ENCODE results near the gene MBOAT1.

The MBOAT1 gene

GRCh38 chr6:20211941-20212391, 303 bp downstream of the MBOAT1 start:
- Histone ChIP-seq H3K27me3 (ENCODE audit: control insufficient read depth in 1 of 2, insufficient read depth in 1 of 2, low read length in 2 of 2) (no peaks in the 10 kb centered on the region), H3K9ac (ENCODE audit: low read length) (peak overlapping the region; percentile 84), H3K18ac (ENCODE audit: low read depth in 1 of 2, low read length in 2 of 2) (peak overlapping the region; percentile 79 to 83), H4K8ac (ENCODE audit: low read length) (peak overlapping the region; percentile 59), H3K79me1 (replicated peaks; ENCODE audit: low read length, poor library complexity, severe bottlenecking) (peaks cover 4% of the 10 kb centered on the region), H3K9me3 (ENCODE audit: control insufficient read depth, low read length) (no peaks in the 10 kb centered on the region), H2BK5ac (ENCODE audit: low read depth, low read length, poor library complexity, severe bottlenecking) (no peak overlapping the region), H2AK5ac (ENCODE audit: low read length, severe bottlenecking) (no peak overlapping the region), H2BK12ac (ENCODE audit: low read length in 2 of 2) (peak overlapping the region; percentile 18 to 21), H3K14ac (ENCODE audit: low read length in 2 of 2) (peak overlapping the region in 1 of 2 experiments; percentile 95), H2BK120ac (ENCODE audit: low read depth, low read length) (no peak overlapping the region), H3K23ac (ENCODE audit: low read length in 2 of 2) (peak overlapping the region in 1 of 2 experiments; percentile 66), H3K4me3 (ENCODE audit: insufficient read depth in 1 of 2, low read depth in 1 of 2, low read length in 2 of 2) (peak overlapping the region; percentile 73 to 91), H2AFZ (ENCODE audit: low read depth, low read length) (peak overlapping the region; percentile 74), H3K4ac (ENCODE audit: low read depth in 1 of 2, low read length in 2 of 2) (peak overlapping the region; percentile 15 to 32), H4K91ac (ENCODE audit: low read length) (peak overlapping the region; percentile 47), H2BK15ac (ENCODE audit: low read depth, poor library complexity, severe bottlenecking) (peak overlapping the region; percentile 44), H3K4me2 (ENCODE audit: low read length, poor library complexity, severe bottlenecking) (peak overlapping the region; percentile 73), H3K27ac (ENCODE audit: low read length, poor library complexity, severe bottlenecking) (no peak overlapping the region), H3K36me3 (ENCODE audit: control insufficient read depth in 1 of 2, insufficient read depth in 2 of 2, low read depth in 1 of 2, low read length in 2 of 2) (no peaks in the 10 kb centered on the region), H3K4me1 (ENCODE audit: control insufficient read depth, insufficient read depth, low read depth, low read length) (peaks cover 7% of the 10 kb centered on the region)
- peak; percentile 72 for DNase-seq
- 2% methylated on average over 31 of the region's 37 CpGs for WGBS

- Histone ChIP-seq H4K8ac (ENCODE audit: low read length) (no peak overlapping the region), H3K23ac (ENCODE audit: low read length in 2 of 2) (no peak overlapping the region), H3K4ac (ENCODE audit: low read depth in 1 of 2, low read length in 2 of 2) (peak overlapping the region in 1 of 2 experiments; percentile 32), H3K18ac (ENCODE audit: low read depth in 1 of 2, low read length in 2 of 2) (peak overlapping the region in 1 of 2 experiments; percentile 79), H3K4me3 (ENCODE audit: insufficient read depth in 1 of 2, low read depth in 1 of 2, low read length in 2 of 2) (peak overlapping the region in 1 of 2 experiments; percentile 91), H2AK5ac (ENCODE audit: low read length, severe bottlenecking) (no peak overlapping the region), H2BK15ac (ENCODE audit: low read depth, poor library complexity, severe bottlenecking) (no peak overlapping the region), H3K4me1 (ENCODE audit: control insufficient read depth, insufficient read depth, low read depth, low read length) (peaks cover 5% of the 10 kb centered on the region), H3K4me2 (ENCODE audit: low read length, poor library complexity, severe bottlenecking) (peak overlapping the region; percentile 73), H3K9ac (ENCODE audit: low read length) (peak overlapping the region; percentile 84), H3K14ac (ENCODE audit: low read length in 2 of 2) (no peak overlapping the region), H4K91ac (ENCODE audit: low read length) (no peak overlapping the region), H3K79me1 (replicated peaks; ENCODE audit: low read length, poor library complexity, severe bottlenecking) (peaks cover 8% of the 10 kb centered on the region), H2BK5ac (ENCODE audit: low read depth, low read length, poor library complexity, severe bottlenecking) (no peak overlapping the region), H3K27me3 (ENCODE audit: control insufficient read depth in 1 of 2, insufficient read depth in 1 of 2, low read length in 2 of 2) (no peaks in the 10 kb centered on the region), H2AFZ (ENCODE audit: low read depth, low read length) (peak overlapping the region; percentile 74), H2BK120ac (ENCODE audit: low read depth, low read length) (no peak overlapping the region), H3K27ac (ENCODE audit: low read length, poor library complexity, severe bottlenecking) (no peak overlapping the region), H3K9me3 (ENCODE audit: control insufficient read depth, low read length) (no peaks in the 10 kb centered on the region), H2BK12ac (ENCODE audit: low read length in 2 of 2) (no peak overlapping the region), H3K36me3 (ENCODE audit: control insufficient read depth in 1 of 2, insufficient read depth in 2 of 2, low read depth in 1 of 2, low read length in 2 of 2) (no peaks in the 10 kb centered on the region)
- no peak for DNase-seq
- WGBS: 9% methylated on average over 16 of the region's 17 CpGs
These were observed 980 bp downstream of the MBOAT1 start for GRCh38 chr6:20211037-20211940.

GRCh38 chr6:20210158-20210557, 2.1 kb downstream of the MBOAT1 start:
- H2BK5ac ChIP-seq (ENCODE audit: low read depth, low read length, poor library complexity, severe bottlenecking): no peak overlapping the region
- no peak overlapping the region for H3K9ac ChIP-seq (ENCODE audit: low read length)
- no peaks in the 10 kb centered on the region for H3K27me3 ChIP-seq (ENCODE audit: control insufficient read depth in 1 of 2, insufficient read depth in 1 of 2, low read length in 2 of 2)

GRCh38 chr6:20208687-20209378, 3.4 kb downstream of the MBOAT1 start:
- no peak for DNase-seq
- Histone ChIP-seq H3K4ac (ENCODE audit: low read depth in 1 of 2, low read length in 2 of 2) (no peak overlapping the region), H3K79me1 (replicated peaks; ENCODE audit: low read length, poor library complexity, severe bottlenecking) (peaks cover 11% of the 10 kb centered on the region), H4K8ac (ENCODE audit: low read length) (no peak overlapping the region), H3K4me2 (ENCODE audit: low read length, poor library complexity, severe bottlenecking) (no peak overlapping the region), H3K14ac (ENCODE audit: low read length in 2 of 2) (no peak overlapping the region), H4K91ac (ENCODE audit: low read length) (no peak overlapping the region), H2BK15ac (ENCODE audit: low read depth, poor library complexity, severe bottlenecking) (no peak overlapping the region), H3K9ac (ENCODE audit: low read length) (no peak overlapping the region), H3K27me3 (ENCODE audit: control insufficient read depth in 1 of 2, insufficient read depth in 1 of 2, low read length in 2 of 2) (no peaks in the 10 kb centered on the region), H2BK120ac (ENCODE audit: low read depth, low read length) (no peak overlapping the region), H2AFZ (ENCODE audit: low read depth, low read length) (no peak overlapping the region), H3K23ac (ENCODE audit: low read length in 2 of 2) (no peak overlapping the region), H3K36me3 (ENCODE audit: control insufficient read depth in 1 of 2, insufficient read depth in 2 of 2, low read depth in 1 of 2, low read length in 2 of 2) (no peaks in the 10 kb centered on the region), H3K4me1 (ENCODE audit: control insufficient read depth, insufficient read depth, low read depth, low read length) (peaks cover 8% of the 10 kb centered on the region), H3K4me3 (ENCODE audit: insufficient read depth in 1 of 2, low read depth in 1 of 2, low read length in 2 of 2) (no peak overlapping the region), H3K9me3 (ENCODE audit: control insufficient read depth, low read length) (no peaks in the 10 kb centered on the region), H2AK5ac (ENCODE audit: low read length, severe bottlenecking) (no peak overlapping the region), H2BK12ac (ENCODE audit: low read length in 2 of 2) (no peak overlapping the region), H3K18ac (ENCODE audit: low read depth in 1 of 2, low read length in 2 of 2) (no peak overlapping the region), H2BK5ac (ENCODE audit: low read depth, low read length, poor library complexity, severe bottlenecking) (no peak overlapping the region), H3K27ac (ENCODE audit: low read length, poor library complexity, severe bottlenecking) (no peak overlapping the region)
- 84% methylated on average over 1 of the region's 2 CpGs for WGBS

More at GRCh38 chr6:20210158-20210557, 2.1 kb downstream of the MBOAT1 start:
- Histone ChIP-seq H4K91ac (ENCODE audit: low read length) (no peak overlapping the region), H2BK15ac (ENCODE audit: low read depth, poor library complexity, severe bottlenecking) (no peak overlapping the region), H3K4me1 (ENCODE audit: control insufficient read depth, insufficient read depth, low read depth, low read length) (peaks cover 7% of the 10 kb centered on the region), H2AFZ (ENCODE audit: low read depth, low read length) (no peak overlapping the region), H4K8ac (ENCODE audit: low read length) (no peak overlapping the region), H3K4me2 (ENCODE audit: low read length, poor library complexity, severe bottlenecking) (no peak overlapping the region), H3K4ac (ENCODE audit: low read depth in 1 of 2, low read length in 2 of 2) (no peak overlapping the region), H3K23ac (ENCODE audit: low read length in 2 of 2) (no peak overlapping the region), H2BK12ac (ENCODE audit: low read length in 2 of 2) (no peak overlapping the region), H3K79me1 (replicated peaks; ENCODE audit: low read length, poor library complexity, severe bottlenecking) (peaks cover 8% of the 10 kb centered on the region), H3K14ac (ENCODE audit: low read length in 2 of 2) (no peak overlapping the region), H3K4me3 (ENCODE audit: insufficient read depth in 1 of 2, low read depth in 1 of 2, low read length in 2 of 2) (no peak overlapping the region), H2BK120ac (ENCODE audit: low read depth, low read length) (no peak overlapping the region), H3K18ac (ENCODE audit: low read depth in 1 of 2, low read length in 2 of 2) (no peak overlapping the region), H3K36me3 (ENCODE audit: control insufficient read depth in 1 of 2, insufficient read depth in 2 of 2, low read depth in 1 of 2, low read length in 2 of 2) (no peaks in the 10 kb centered on the region), H3K27ac (ENCODE audit: low read length, poor library complexity, severe bottlenecking) (no peak overlapping the region), H3K9me3 (ENCODE audit: control insufficient read depth, low read length) (no peaks in the 10 kb centered on the region), H2AK5ac (ENCODE audit: low read length, severe bottlenecking) (no peak overlapping the region)
- 63% methylated on average over 3 of the region's 3 CpGs for WGBS
- no peak for DNase-seq

All from mesenchymal stem cell (in vitro differentiated cells and primary cell).